Right ventricle myocardium superior (tissue), 1 donor: ENCODE results near the gene MYL7. TPM values are rescaled to one million over a fixed set of nuclear protein-coding genes. Genes with fewer than 3 reads are reported as not detected.

Experiments used
- ATAC-seq: fragments of 200-7000 bp; cut with Tn5 transposase; one replicate; pipeline ENCODE4 v1.9.1; 2020; ENCODE audit warnings: mild to moderate bottlenecking; ENCODE audit not compliant: poor library complexity
- DNase-seq: peaks from one replicate; pipeline ENCODE4 v3.0.0-alpha.2; 2020
- intact Hi-C: fragments of 100-400 bp; cut with DNase I; formaldehyde crosslinking; loops from one replicate; pipeline ENCODE4 v1.11.2; 2022
- total RNA-seq: library from RNA; stranded (reverse); fragmentation: NEBNext Ultra II Directional; extraction: Animal tissue kit (Norgen Biotek cat#: 25700); gene quantifications from one replicate; pipeline ENCODE4 v1.2.1, GENCODE V29; 2021
- donor health status: DM: no; HTN: yes; CAD: no; lungs with severe emphysema.

MYL7 gene
- total RNA-seq, 1 donor from 2014 or later, result 2,290 TPM

GRCh38 chr7:44096326-44096881, 44.7 kb downstream of the MYL7 start:
- DNase-seq, result no peak
- no peak for ATAC-seq
- intact Hi-C loops, result no loop called here

- no peak for ATAC-seq
- intact Hi-C loops, result no loop called here
- DNase-seq, result no peak
Measured at GRCh38 chr7:44095781-44096180, 45.4 kb downstream of the MYL7 start.

- ATAC-seq (no peak), DNase-seq (no peak)
- intact Hi-C loops, result no loop called here
Measured at GRCh38 chr7:44094883-44095592, 46.1 kb downstream of the MYL7 start.

GRCh38 chr7:44094365-44094764, 46.8 kb downstream of the MYL7 start:
- ATAC-seq (no peak), DNase-seq (no peak)
- intact Hi-C loops, result no loop called here

GRCh38 chr7:44093102-44093641, 48.0 kb downstream of the MYL7 start:
- no peak for DNase-seq
- no peak for ATAC-seq
- intact Hi-C loops, result no loop called here

Other genes with a start within 250 kb of the MYL7 start
- gene URGCP, start 234.7 kb downstream of the MYL7 start, total RNA-seq, result 43.4 TPM
- 44.6 TPM for gene UBE2D4, start 214.9 kb downstream of the MYL7 start, total RNA-seq
- not detected for gene SPDYE1, start 143.4 kb downstream of the MYL7 start, total RNA-seq
- gene DBNL, start 96.6 kb downstream of the MYL7 start, total RNA-seq, result 28.0 TPM
- gene PGAM2, start 75.8 kb downstream of the MYL7 start, total RNA-seq, result 1,131 TPM
- 15.5 TPM for gene POLM, start 58.8 kb downstream of the MYL7 start, total RNA-seq
- gene AEBP1, start 37.0 kb downstream of the MYL7 start, total RNA-seq, result 12.4 TPM
- 75.3 TPM for gene POLD2, start 17.8 kb downstream of the MYL7 start, total RNA-seq
- 1.3 TPM for gene GCK, start 48.1 kb upstream of the MYL7 start, total RNA-seq
- gene YKT6, start 59.6 kb upstream of the MYL7 start, total RNA-seq, result 48.9 TPM
- gene CAMK2B, start 184.3 kb upstream of the MYL7 start, total RNA-seq, result 87.2 TPM